Pancreas (tissue), 10 donors: ENCODE data around the gene DBN1. TPM values are rescaled to one million over a fixed set of nuclear protein-coding genes. Genes with fewer than 3 reads are reported as not detected.

Experiments
- ATAC-seq, 4 donors: fragments of 200-7000 bp; cut with Tn5 transposase; one replicate each; pipeline versions ENCODE4 v1.8.0 to v1.9.1; 2020; ENCODE audit warnings: mild to moderate bottlenecking in 4 of 4, moderate library complexity in 4 of 4
- DNase-seq, 6 donors: peaks; one replicate each; pipeline ENCODE4 v3.0.0-alpha.2; 2020
- FAIRE-seq: peaks from 2 replicates; lab custom pipeline; 2012; peaks lifted over from hg19 to GRCh38; lab: Jason Lieb, UNC
- H3K27ac ChIP-seq, 4 donors: fragments of 200-600 bp; sonication (generic); 1 replicate in 3 of 4; 2 replicates in 1 of 4; pipeline versions ENCODE4 v1.5.0 to v1.8.0; 2020
- H3K27me3 ChIP-seq, 4 donors: fragments of 200-600 bp; one replicate each; pipeline ENCODE4 v1.8.0; 2021
- H3K36me3 ChIP-seq, 3 donors: fragments of 200-600 bp; sonication (generic) in 1 of 3; one replicate each; pipeline versions ENCODE4 v1.5.0 to v1.8.0; 2020 to 2021
- H3K4me1 ChIP-seq, 3 donors: fragments of 200-600 bp; one replicate each; pipeline ENCODE4 v1.8.0; 2021
- H3K4me3 ChIP-seq, 4 donors: fragments of 200-600 bp; sonication (generic) in 2 of 4; one replicate each; pipeline versions ENCODE4 v1.5.0 to v1.8.0; 2020 to 2021
- H3K9me3 ChIP-seq, 4 donors: fragments of 200-600 bp; one replicate each; pipeline ENCODE4 v1.8.0; 2021
- CTCF ChIP-seq, 4 donors: fragments of 200-600 bp; sonication (generic) in 3 of 4; IDR thresholded peaks; one replicate each; pipeline versions ENCODE4 v1.5.0 to v1.8.0; 2021; ENCODE audit warnings: antibody characterized with exemption in 4 of 4
- WGBS, 2 donors: extraction: QIAGEN DNeasy Blood & Tissue Kit; methylation state at CpG; one replicate each; pipeline ENCODE4 v1.1.7; 2013; 5-methylcytosine and 5-hydroxymethylcytosine counted together
- intact Hi-C, 3 donors: fragments of 100-400 bp; cut with DNase I; formaldehyde crosslinking; loops; one replicate each; pipeline versions ENCODE4 v1.11.1 to v1.14.2; 2022
- polyA plus RNA-seq, 2 donors: library from polyadenylated mRNA; stranded (reverse); fragments of 200-250 nt; gene quantifications; one replicate each; pipeline ENCODE4 v1.2.3, GENCODE V29; 2013
- total RNA-seq, 6 donors: library from RNA; stranded (reverse); fragmentation: NEBNext Ultra II Directional in 4 of 6; extraction: Animal tissue kit (Norgen Biotek cat#: 25700) in 4 of 6; gene quantifications; one replicate each; pipeline versions ENCODE4 v1.2.1 to v1.2.4, GENCODE V29; 2021 to 2023
- donor health status: healthy with polysubstance abuse.
- donor health status: DM: no; HTN: no; CAD: no; lungs with moderate emphysema.
- donor health status: DM: no; HTN: no; CAD: no.
- donor health status: control.
- donor health status: control.
- donor health status: Bipolar disorder and iron deficiency.
- donor health status: DM: yes; HTN: yes; CAD: no.
- donor health status: DM: no; HTN: no; CAD: no.
- donor health status: DM: no; HTN: no; CAD: no.
- donor health status: DM: yes; HTN: yes; CAD: no.

The DBN1 gene
- total and polyA plus RNA-seq, 8 donors, result 10.2 to 38.2 (median 17.0) TPM

DNA sequence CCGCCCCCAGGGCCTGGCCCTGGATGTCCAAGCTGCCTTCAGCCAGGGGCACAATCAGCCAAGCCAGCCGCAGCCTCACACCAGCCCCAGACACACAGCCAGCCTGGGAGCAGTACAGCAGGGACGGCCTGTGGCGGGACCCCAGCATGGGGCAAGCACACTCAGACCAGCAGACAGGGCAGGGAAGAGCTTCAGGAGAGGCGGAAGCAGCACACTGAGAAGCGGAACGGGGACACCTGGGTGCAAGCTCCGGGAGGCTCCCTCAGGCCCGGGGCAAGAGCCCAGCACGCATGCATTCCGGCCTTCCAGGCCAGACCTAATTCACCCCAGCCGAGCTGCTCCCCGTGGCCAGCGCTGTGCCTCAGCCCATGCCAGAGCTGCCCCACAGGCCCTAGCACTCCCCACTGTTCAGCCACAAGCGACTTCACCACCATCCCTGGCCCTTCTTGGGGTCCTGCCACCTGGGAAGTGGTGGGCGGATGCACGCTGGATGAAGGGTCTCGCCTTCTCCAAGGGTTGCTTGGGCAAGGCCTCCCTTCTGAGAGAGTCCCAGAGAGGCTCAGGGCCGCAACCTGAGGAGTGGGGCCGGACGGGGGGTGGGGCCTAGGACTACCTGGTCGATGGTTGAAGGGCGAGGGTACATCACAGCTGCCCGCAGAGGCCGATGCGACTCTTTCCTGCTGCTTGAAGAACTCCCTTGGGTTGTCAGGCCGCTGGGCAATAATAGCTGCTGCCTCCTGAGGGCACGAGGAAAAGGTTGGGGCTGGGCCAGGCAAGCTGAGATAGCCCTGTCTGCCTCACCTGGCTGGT lies 13.4 kb downstream of the DBN1 start:
- no peak overlapping the region for H3K27ac ChIP-seq
- H3K36me3 ChIP-seq, result no peaks in the 10 kb centered on the region
- intact Hi-C loops, result loop anchor here in 1 of 3 donors (10.0 kb wide), 1 partner anchor 145 kb away; the partner anchor contains the start of gene MXD3
- ATAC-seq (no peak), FAIRE-seq (no peak), DNase-seq (peak in 2 of 6 donors; percentile 27 to 75)
- H3K9me3 ChIP-seq, result no peaks in the 10 kb centered on the region
- H3K27me3 ChIP-seq, result no peaks in the 10 kb centered on the region
- TF ChIP-seq CTCF (IDR thresholded peaks at IDR 0.05), result no peak
- H3K4me3 ChIP-seq, result no peak overlapping the region
- WGBS, 2 donors, result 93 to 95% methylated on average over 27 to 28 of the region's 28 CpGs
- H3K4me1 ChIP-seq, result peaks cover 0 to 6% (median 0%) of the 10 kb centered on the region in 3 donors

DNA sequence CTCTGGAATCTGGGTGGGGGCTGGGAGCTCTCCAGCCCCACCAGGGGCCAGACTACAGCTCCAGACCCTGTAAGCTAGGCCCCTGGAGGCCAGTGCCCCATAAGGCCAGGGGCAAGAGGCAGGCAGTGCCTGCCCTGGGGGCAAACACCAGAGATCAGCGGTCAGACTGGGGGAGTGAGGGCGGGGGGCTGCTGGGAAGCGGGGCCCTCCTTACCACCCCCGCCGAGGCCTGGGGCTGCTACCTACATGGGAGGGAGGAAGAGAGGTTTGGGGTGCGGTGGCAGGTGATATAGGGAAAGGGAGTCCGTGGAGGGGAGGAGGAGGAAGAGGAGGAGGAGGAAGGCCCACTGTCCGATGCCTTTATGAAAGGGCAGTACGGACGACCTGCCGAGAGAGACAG lies 14.1 kb downstream of the DBN1 start:
- intact Hi-C loops, result loop anchor here in 1 of 3 donors (10.0 kb wide), 1 partner anchor 145 kb away; the partner anchor contains the start of gene MXD3
- H3K36me3 ChIP-seq, result no peaks in the 10 kb centered on the region
- H3K27ac ChIP-seq, result no peak overlapping the region
- H3K9me3 ChIP-seq, result no peaks in the 10 kb centered on the region
- no peak for FAIRE-seq
- WGBS, 2 donors, result 92% methylated on average over 10 to 11 of the region's 11 CpGs
- TF ChIP-seq CTCF (IDR thresholded peaks at IDR 0.05), result no peak
- no peak for ATAC-seq
- no peaks in the 10 kb centered on the region for H3K27me3 ChIP-seq
- peaks cover 0 to 6% (median 0%) of the 10 kb centered on the region in 3 donors for H3K4me1 ChIP-seq
- no peak overlapping the region for H3K4me3 ChIP-seq
- peak in 1 of 6 donors; percentile 60 for DNase-seq

- intact Hi-C loops, result loop anchor here in 1 of 3 donors (10.0 kb wide), 1 partner anchor 144 kb away; the partner anchor contains the start of gene MXD3
- 85 to 90% methylated on average over 14 of the region's 14 CpGs for WGBS, 2 donors
Measured at GRCh38 chr5:177458912-177459350, 14.5 kb downstream of the DBN1 start.

GRCh38 chr5:177457852-177458681 lies 15.4 kb downstream of the DBN1 start:
- no peaks in the 10 kb centered on the region for H3K27me3 ChIP-seq
- FAIRE-seq, result no peak
- peaks cover 4 to 12% (median 5%) of the 10 kb centered on the region in 3 donors for H3K4me1 ChIP-seq
- no peak overlapping the region for H3K4me3 ChIP-seq
- intact Hi-C loops, result loop anchor here in 1 of 3 donors (10.0 kb wide), 1 partner anchor 143 kb away; the partner anchor contains the start of gene MXD3
- no peak for TF ChIP-seq CTCF (IDR thresholded peaks at IDR 0.05)
- 86 to 88% methylated on average over 20 of the region's 20 CpGs for WGBS, 2 donors
- DNase-seq, result peak in 2 of 6 donors; percentile 52 to 82
- no peaks in the 10 kb centered on the region for H3K36me3 ChIP-seq
- no peak overlapping the region for H3K27ac ChIP-seq
- H3K9me3 ChIP-seq, result no peaks in the 10 kb centered on the region
- ATAC-seq, result no peak

More at GRCh38 chr5:177458912-177459350, 14.5 kb downstream of the DBN1 start:
- FAIRE-seq, result no peak
- no peak overlapping the region for H3K27ac ChIP-seq
- DNase-seq, result peak in 2 of 6 donors; percentile 54 to 83
- no peaks in the 10 kb centered on the region for H3K27me3 ChIP-seq
- H3K9me3 ChIP-seq, result no peaks in the 10 kb centered on the region
- peaks cover 4 to 9% (median 4%) of the 10 kb centered on the region in 3 donors for H3K4me1 ChIP-seq
- no peak for TF ChIP-seq CTCF (IDR thresholded peaks at IDR 0.05)
- no peaks in the 10 kb centered on the region for H3K36me3 ChIP-seq
- ATAC-seq, result no peak
- H3K4me3 ChIP-seq, result no peak overlapping the region
